ENCODE results near the gene RPL22. TPM values are rescaled to one million over a fixed set of nuclear protein-coding genes. Genes with fewer than 3 reads are reported as not detected.

RPL22 gene
- total RNA-seq, 1 experiment from 2014 or later: 441 TPM

- no peak for TF ChIP-seq ARID4B (CRISPR knock-in tag; IDR thresholded peaks at IDR 0.05; ENCODE audit: borderline replicate concordance)
- TF ChIP-seq ZNF263 (CRISPR knock-in tag; IDR thresholded peaks at IDR 0.05; ENCODE audit: low read depth): no peak
- no peak for TF ChIP-seq TCF7 (CRISPR knock-in tag; IDR thresholded peaks at IDR 0.05; ENCODE audit: low read depth)
- TF ChIP-seq FOXK1 (CRISPR knock-in tag; IDR thresholded peaks at IDR 0.05): no peak
- TF ChIP-seq FOXP1 (CRISPR knock-in tag; IDR thresholded peaks at IDR 0.05; ENCODE audit: borderline replicate concordance): no peak
- no peak for TF ChIP-seq AFF4 (CRISPR knock-in tag; IDR thresholded peaks at IDR 0.05; ENCODE audit: borderline replicate concordance)
Measured at GRCh38 chr1:6149597-6149996, 49.8 kb downstream of the RPL22 start (continued).

GRCh38 chr1:6148497-6149241, 50.7 kb downstream of the RPL22 start:
- Mint-ChIP-seq H3K36me3 (no peaks in the 10 kb centered on the region), H3K9me3 (no peaks in the 10 kb centered on the region), H3K4me3 (peak overlapping the region; percentile 66), H3K27ac (no peak overlapping the region), H3K4me1 (peaks cover 4% of the 10 kb centered on the region), H3K27me3 (ENCODE audit: low read depth) (peaks cover 19% of the 10 kb centered on the region)
- ChIA-PET POLR2A (no interaction called here), CTCF (interaction anchor here (0.6 to 1.5 kb wide), 9 partner anchors 14 to 360 kb away, joined by 3 to 7 read pairs (median 3); partner anchors contain the start of gene RNF207)
- DNase-seq (ENCODE audit: low spot score) (peak; percentile 91), ATAC-seq (peak; percentile 97)
- TF ChIP-seq MAX (CRISPR knock-in tag; IDR thresholded peaks at IDR 0.05): peak; percentile 92
- TF ChIP-seq NR3C1 (CRISPR knock-in tag; conservative IDR thresholded peaks at IDR 0.05; ENCODE audit: low read depth): no peak
- 0 out of 2 replicates have a peak, but pooled peaks have one; percentile 21 for TF ChIP-seq ATF3 (CRISPR knock-in tag; conservative IDR thresholded peaks at IDR 0.05)
- TF ChIP-seq FOXP1 (CRISPR knock-in tag; IDR thresholded peaks at IDR 0.05; ENCODE audit: borderline replicate concordance): peak; percentile 58; the same call in 1 of the 2 replicates
- peak; percentile 49; the same call in 1 of the 2 replicates for TF ChIP-seq IRF1 (CRISPR knock-in tag; IDR thresholded peaks at IDR 0.05)
- TF ChIP-seq ZNF317 (CRISPR knock-in tag; IDR thresholded peaks at IDR 0.05; ENCODE audit: borderline replicate concordance, low read depth): no peak
- 0 out of 2 replicates have a peak, but pooled peaks have one; percentile 48 for TF ChIP-seq ESRRA (CRISPR knock-in tag; IDR thresholded peaks at IDR 0.05; ENCODE audit: borderline replicate concordance)
- TF ChIP-seq ETV6 (CRISPR knock-in tag; IDR thresholded peaks at IDR 0.05): 0 out of 2 replicates have a peak, but pooled peaks have one; percentile 21
- TF ChIP-seq SP1 (CRISPR knock-in tag; conservative IDR thresholded peaks at IDR 0.05): peak; percentile 58; the same call in 1 of the 2 replicates
- TF ChIP-seq NR1H2 (CRISPR knock-in tag; IDR thresholded peaks at IDR 0.05): no peak
- TF ChIP-seq AR (CRISPR knock-in tag; IDR thresholded peaks at IDR 0.05): no peak
- no peak for TF ChIP-seq ERG (CRISPR knock-in tag; IDR thresholded peaks at IDR 0.05)
- 0 out of 2 replicates have a peak, but pooled peaks have one; percentile 31 for TF ChIP-seq ELF4 (CRISPR knock-in tag; IDR thresholded peaks at IDR 0.05; ENCODE audit: low read depth)
